Stimulated activated CD8-positive, alpha-beta memory T cell treated with anti-CD3 and anti-CD28 coated beads, Interleukin-12 subunit alpha, Interleukin-12 subunit beta, amount 100 ng/mL, for 24 hours (primary cell): ENCODE results near the gene GPR65.

Source experiments
- DNase-seq: peaks from one replicate; pipeline ENCODE4 v3.0.0-alpha.2; 2020; ENCODE audit errors: extremely low read depth

GPR65 gene, protein sequence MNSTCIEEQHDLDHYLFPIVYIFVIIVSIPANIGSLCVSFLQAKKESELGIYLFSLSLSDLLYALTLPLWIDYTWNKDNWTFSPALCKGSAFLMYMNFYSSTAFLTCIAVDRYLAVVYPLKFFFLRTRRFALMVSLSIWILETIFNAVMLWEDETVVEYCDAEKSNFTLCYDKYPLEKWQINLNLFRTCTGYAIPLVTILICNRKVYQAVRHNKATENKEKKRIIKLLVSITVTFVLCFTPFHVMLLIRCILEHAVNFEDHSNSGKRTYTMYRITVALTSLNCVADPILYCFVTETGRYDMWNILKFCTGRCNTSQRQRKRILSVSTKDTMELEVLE

DNA sequence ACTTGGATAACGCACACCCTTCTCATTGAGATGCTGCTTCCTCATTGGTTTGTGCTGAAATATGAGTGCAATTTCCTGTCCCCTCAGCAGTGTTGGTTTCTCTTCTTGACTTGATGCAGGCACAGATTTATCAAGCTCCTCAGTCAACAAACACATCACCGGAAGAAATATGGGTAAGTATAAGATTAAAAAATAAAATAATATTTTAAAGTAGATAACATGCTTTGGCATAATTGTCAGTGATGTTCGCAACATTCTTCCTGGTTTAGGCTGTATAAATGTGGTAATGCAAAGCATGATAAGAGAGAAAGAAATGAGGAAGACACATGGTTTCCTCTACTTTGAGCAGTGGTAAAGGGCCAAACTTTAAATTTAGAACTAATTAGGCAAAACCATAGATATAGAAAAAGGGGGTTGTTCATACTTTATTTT lies at the start of gene GPR65:
Gene GPR65, plus strand, starts transcription at position 86 of the 432 bp plus-strand sequence. CDS start 5,713 bp downstream, outside the sequence.
- no peak for DNase-seq

DNA sequence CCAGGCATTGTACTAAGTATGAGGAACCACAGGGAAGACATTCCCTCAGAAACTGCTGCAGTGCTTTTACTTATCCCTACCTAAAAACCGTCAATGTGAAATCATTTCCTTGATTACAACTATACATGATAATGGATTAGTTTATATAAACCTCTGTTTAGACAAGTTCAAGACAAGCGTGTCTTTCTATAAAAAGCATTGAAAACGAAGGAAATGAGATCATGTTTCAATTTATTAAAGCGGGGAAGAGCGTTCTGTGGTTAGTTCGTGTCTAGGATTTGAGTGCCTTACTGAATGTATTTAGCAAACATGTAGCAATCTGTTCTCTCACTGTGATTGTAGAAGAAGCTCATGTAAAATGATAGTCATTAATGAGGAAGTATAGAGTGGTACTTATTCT lies 49.4 kb upstream of the GPR65 start:
- no peak for DNase-seq

DNA sequence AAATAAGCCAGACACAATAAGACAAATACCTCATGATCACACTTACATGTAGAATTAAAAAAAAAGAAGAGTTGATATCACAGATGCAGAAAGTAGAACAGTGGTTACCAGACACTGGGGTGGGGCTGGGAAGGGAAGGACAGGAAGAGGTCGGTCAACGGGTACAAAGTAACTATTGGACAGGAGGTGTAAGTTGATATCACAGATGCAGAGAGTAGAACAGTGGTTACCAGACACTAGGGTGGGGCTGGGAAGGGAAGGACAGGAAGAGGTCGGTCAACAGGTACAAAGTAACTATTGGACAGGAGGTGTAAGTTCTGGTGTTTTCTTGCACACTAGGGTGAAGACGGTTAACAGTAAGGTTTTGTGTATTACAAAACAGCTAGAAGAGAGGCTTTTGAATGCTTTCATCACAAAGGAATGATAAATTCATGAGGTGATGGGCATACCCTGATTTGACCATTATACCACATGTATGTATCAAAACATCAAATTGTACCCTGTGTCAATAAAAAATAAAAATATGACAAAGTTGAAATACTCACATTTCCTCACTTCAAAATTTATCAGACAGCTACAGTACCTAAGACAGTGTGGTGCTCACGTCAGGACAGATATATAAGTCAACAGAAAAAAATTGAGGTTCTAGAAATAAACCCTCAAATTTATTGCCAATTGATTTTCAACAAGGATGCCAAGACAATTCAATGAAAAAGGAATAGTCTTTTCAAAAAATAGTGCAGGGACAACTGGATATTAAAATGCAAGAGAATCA lies 44.7 kb upstream of the GPR65 start:
- DNase-seq, result no peak

DNA sequence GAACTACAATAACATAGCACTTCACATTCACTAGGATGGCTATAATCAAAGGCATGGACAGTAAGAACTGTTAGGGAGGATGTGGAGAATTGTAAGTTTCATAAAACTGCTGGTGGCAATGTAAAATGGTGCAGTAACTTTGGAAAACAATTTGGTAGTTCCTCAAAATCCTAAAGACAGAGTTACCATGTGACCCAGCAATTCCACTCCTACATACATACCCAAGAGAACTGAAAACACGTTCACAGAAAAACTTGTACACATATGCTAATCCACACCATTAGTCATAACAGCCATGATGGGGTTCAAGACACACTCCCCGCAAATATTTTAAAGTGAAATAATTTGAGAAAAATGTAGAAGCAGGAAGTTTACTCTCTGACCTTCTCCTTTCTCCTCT lies 43.7 kb upstream of the GPR65 start:
- no peak for DNase-seq

DNA sequence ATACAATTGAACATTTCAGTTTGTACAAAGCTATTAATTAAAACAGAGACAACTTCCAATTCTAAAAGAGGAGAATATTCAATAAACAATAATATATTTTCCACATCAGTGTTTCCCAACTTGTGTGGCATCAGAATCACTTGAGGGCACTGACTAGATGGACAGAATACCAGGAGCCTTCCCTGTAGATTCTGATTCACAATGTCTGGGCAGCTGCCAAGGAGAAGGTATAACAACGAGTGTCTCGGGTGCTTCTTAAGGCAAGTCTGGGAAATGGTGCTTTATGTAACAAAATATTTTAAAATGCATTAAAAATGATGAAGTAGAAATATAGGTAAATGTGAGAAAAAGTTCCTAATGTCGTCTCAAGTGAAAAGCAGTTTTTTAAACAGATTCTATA lies 38.1 kb upstream of the GPR65 start:
- no peak for DNase-seq

DNA sequence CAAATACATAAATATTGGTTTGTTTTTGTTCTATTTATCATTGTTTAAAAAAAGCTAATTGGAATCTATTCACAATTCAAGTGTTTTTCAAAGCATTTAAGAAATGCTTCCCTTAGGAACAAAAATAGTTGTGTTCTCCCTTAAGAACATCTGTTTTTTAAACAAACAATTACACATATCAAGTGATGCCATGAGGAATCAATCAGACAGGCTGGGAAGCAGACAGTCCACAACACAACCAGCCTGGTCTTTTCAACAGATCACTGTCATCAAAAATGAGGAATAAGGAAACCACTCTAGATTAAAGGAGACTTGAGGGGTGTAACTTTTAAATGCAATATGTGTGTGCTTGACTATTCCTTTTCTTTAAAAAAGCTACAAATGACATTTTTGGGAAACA lies 37.4 kb upstream of the GPR65 start:
- DNase-seq, result no peak

DNA sequence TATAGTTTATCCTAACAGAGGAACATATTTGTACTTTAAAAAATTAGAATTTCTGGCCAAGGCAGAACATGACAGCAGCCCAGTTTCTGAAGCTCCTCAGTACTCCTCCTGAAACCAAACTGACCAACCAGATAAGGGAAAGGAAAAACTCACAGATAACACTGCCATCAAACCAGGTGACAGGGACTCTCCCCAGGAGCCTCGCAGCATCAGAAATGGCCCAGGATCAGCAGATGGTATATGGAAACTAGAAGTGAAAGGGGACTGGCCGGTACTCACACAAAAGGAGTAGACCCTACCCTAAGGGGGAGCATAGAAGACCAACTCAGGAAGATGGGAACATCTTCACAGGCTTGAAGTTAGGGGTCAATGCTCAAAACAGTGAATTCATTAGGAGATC lies 33.9 kb upstream of the GPR65 start:
- DNase-seq, result no peak

DNA sequence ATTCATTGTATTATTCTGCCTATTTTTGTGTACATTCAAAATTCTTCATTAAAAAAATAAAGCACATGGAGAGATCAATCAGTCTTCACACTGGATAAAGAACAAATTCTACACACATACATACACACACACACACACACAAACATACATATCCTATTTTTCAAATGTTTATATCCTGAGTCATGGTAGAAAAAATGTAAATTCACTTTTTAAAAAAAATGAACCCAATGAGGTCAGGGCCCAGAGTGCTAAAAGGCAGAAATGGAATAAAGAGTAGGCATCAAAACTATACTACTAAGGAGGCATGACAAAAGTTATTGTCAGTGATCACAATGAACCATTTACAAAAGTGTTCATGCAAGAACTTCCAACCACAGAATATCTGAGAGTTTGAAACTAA lies 29.3 kb upstream of the GPR65 start:
- DNase-seq, result no peak

DNA sequence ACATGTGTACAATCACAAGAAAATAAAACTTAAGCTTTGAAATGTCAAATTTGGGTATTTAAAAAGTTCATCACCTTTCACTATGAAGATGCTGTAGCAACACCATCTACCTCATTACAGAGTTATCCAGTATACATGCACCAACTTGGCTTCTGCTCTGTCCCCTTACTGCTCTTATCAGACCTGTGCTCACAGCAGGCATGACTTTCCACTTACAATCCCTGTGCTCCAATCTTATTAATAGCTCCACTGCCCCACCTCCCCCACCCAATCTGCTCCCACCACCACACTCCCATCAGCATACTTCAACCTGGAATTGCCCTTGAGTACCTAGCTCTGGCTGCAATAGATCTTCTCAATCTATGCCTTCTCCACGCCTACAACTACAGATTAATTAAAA lies 25.2 kb upstream of the GPR65 start:
- no peak for DNase-seq

DNA sequence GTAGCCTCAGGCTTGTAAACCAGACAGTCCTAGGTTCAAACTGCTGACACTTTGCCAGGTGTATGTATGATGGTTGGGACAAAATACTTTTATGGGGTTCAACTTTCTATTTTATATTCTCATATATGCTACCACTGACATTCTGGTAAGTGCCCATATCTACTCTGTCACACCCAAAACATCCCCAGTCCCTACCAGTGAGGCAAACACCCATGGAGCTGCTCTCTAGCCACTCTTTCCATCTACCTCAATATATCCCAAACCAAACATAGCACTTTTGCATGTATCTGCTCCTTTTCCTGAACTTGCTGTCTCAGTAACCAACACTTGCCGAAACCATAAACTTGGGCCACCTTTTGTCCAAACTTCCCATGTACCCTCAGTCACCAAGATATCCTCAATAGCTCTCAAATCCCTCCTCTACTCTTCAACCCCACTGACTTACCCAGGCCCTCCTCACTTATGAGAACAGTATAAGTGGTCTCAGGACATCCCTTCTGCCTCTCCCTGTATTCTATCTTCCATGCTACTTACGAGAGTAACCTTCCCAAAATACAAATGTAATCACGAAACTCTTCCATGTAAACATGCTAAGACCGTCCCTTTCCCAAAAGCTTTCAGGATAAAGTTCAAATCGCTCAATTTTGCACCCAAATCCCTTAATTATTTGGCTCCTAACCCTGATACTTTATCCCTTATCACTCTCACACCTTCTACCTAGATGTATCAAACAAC lies 15.5 kb upstream of the GPR65 start:
- DNase-seq, result no peak

DNA sequence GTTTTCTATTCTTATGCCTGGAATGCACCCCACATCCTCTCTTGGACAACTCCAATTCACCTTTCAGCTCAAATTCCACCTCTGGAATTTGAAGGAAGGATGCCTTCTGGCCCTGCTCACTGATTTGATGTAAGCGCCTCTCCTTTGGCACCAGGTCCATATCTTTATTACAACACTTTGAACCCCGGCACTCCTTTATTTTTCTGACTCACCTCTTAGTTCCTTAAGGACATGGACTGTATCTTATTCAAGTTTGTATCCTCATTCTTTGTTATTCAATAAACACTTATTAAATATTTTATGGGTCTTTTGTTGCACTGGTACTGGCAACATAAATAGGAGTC lies 15.0 kb upstream of the GPR65 start:
- DNase-seq, result no peak

DNA sequence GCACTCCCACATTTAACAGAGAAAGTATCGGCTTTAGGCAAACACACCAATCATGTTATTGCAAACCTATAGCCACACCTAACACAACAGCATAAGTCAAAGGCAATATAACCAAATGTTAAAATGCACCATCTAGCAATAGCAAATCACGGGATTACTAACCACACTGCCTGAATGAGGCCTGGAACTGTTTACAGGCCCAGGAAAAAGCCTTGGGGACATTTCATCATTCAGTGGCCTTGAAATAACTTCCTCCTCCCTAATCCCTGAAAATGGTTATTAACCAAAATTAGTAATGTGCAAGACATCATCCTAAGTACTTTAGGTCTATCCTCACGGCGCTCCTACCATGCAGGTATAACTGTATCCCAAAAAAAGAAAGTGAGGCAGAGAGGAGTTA lies 14.3 kb upstream of the GPR65 start:
- DNase-seq, result no peak

DNA sequence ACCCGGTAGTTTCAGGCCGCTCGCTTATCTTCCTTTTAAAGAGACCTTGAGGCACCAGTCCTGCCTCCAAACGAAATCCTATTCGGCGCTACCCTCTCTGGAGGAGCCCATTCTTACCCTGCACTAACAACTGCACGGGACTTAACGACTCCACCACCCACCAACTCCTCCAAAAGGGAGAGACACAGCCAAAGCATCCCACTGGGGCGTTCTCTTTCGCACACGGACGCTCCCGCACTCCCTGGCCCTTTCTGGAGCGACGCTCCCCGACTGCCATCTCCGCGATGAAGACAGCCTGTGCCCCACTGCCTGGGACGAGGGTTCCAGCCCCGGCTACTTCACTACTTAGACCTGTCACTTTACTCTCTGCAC lies 12.6 kb upstream of the GPR65 start:
- no peak for DNase-seq

DNA sequence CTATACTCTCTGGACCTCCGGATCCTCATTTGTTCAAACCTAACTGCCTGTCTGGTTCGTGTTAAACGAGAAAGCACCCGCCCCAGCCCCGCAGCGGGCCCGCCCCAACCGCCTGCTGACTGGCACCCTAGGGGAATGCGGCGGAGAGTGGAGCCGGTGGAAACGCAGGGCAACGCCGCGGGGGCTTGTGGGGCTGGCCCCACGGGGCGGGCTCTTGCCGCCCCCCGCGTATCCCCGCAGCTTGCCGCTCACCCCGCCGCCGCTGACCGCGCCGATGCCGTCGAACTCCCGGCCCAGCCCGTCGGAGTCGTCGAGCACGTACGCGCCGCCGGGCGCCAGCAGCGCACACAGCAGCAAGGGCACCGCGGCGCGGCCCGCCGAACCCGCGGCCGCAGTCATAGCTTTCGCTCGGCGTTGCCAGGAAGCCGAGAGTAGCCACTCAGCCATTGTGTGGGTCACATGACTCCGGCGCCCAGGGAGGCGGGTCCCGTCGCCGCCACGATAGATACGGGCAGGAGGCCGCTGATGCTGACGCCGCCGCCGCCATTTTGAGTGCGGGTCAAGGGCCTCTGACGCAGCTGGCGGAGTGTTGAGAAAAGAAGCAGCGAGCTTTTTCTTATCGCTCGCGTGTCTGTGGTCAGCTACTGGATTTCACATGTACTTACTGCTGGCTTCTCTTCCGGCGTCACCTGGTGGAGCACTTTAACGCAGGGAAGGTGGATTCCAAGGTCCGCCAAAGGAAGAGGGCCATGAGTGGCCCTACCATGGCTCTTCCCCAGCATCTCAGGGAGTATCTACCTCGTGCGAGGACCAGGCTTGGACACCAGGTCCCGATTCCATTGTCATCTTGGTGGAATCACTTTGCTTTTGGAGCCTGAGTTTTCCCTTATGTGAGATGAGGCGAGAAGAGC lies 12.0 kb upstream of the GPR65 start, which contains the start of gene GALC:
Gene GALC, minus strand, starts transcription at position 465 of the 911 bp plus-strand sequence. Its CDS starts 18 bp downstream, at position 447.
- peak; percentile 93 for DNase-seq

DNA sequence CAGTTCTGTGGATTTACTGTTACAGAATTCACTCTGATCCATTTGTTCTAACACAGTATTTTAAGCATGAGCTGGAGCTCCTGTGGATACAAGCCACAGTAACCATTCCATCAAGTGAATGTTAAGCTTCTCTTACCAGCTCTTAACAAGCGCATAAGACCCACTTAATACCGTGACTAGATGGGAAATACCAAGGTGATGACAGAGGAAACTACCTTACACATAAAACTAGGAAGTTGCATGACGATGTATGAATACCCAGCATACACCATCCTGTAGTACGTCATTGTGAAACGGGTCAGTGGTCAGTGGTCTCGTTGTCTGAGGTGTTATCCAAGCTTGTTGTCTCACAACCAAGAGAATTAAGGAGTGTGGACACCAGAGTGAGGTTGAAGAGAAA lies 10.0 kb upstream of the GPR65 start:
- no peak for DNase-seq

DNA sequence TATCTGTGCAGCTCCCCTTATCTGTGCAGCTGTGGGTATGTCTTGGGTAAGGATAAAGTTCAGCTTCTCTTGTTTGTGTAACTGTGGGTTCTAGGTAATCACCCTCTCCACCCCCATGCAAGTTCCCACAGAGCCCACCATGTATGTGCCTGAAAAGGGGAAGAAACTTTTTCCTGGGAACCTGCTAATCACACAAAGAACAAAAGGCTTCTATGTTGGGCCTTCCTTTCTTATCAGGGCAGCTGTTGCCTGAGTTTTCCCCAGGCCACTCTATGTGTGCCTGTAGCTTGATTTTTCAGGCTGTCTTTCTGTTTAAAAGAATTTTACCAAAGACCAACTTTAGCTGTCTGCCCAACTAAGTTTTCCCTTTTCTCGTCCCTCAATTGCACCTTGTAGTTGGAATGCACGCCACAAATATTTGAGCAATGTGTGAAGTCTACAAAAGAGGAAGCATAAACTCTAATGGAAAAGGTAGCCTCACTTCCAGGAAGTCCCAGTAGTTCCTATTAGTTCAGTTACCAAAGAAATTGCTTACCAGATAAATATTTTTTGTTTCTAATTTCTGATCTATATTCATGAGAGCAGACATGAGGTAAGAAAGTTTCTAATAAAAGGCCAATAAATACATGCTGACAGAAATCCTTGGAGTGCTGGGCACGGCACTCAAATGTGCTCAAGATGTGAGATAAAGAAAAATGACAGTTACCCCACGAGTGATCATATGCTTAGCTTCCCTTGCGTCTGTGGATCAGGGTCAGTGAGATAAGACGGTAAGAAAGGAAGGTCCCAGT lies 9.2 kb upstream of the GPR65 start:
- no peak for DNase-seq

DNA sequence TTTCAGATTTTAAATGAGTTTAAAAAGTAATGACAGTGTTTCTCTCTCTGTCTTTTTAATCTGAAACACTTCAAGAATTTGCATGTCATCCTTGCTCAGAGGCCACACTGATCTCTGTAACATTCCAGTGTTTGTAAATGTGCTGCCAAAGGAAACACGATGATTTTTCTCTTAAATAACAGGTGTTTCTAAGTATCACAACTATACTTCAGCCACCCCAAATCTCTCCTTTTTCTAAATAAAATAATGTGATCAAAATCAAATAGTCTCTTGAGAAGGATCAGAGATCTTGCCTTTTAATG lies 8.7 kb upstream of the GPR65 start:
- DNase-seq, result no peak

DNA sequence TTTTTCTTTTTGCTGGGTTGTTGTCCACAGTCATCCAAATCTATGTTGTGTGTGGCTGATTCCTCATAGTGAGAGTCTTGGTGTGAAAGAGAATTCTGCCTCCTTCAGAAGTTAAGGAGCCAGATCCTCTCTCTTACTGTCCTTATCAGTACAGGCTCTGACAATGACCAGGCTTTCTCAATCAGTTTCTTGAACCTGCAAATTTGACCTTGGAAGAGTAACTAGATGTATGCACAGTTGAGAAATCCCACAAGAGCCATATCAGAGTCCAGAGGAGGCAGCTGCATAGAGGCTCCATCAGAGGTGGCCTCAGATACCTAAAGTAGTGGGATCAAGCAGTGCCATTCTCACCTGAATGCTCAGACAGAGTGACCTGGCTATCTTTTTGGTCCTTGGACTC lies 6.5 kb upstream of the GPR65 start:
- no peak for DNase-seq

DNA sequence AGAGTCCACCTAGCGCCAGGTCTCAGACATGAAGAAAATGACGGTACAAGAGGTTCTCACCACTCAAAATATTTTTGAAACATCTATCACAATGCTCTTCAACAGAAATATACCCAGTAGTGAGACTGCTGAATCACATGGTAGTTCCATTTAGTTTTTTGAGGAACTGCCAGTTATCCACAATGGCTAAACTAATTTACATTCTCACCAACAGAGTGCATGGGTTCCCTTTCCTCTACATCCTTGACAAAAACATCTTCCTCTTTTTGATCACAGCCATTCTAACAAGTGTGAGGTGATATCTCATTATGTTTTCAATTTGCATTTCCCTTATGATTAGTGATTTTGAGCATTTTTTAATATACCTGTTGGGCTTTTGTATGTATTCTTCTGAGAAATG lies 5.7 kb upstream of the GPR65 start:
- DNase-seq, result no peak

DNA sequence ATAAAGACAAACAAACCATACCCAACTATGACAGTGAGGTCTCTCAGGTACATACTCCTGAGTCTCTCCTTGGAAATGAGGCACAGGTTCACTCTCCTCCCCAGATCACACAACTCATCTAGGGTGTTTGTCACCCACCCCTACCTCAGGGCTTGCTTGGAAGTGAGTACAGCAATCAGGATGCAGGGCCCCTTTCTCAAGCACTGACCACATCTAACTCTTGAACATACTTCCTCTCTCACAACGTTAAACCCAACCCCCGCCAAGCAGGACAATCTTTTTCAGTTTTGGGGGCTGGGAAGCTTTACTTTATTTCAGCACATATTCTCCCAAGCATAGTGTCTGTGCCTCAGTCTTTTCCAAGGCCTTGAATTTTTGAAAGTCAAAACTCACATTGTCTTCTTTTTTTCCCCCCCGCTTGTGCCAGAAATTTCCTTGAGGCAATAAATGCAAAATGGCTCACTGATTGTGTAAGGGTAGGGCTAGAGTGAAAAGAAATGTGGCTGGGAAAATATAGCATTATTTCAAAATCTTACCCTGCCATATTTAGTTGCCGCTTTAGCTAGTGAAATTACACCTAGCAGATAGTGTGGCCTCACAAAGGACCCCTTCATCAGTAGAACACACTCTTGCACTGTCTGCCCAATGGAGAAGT lies 2.4 kb upstream of the GPR65 start:
- DNase-seq, result no peak

DNA sequence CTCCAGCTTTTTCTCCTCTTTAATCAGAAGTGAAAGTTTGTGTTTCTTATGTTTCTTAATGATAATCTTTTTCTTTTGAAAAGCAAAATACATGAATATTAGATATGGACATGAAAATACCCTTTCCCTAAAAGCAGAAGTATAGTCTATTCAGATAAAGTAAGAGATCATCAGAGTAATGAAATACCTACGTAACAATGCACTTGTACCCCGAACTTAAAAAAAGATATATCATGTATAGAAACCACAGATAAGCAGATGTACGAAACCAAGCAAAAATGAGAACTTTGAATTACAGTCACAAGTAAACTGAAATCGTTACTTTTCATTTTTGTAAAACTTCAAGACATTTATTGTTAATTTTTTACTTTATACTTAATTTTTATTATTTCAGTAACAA lies 1.5 kb upstream of the GPR65 start:
- DNase-seq, result no peak
